Fibroblast of villous mesenchyme (primary cell): ENCODE data around the gene NUMA1. TPM values are rescaled to one million over a fixed set of nuclear protein-coding genes. Genes with fewer than 3 reads are reported as not detected.
A peak's percentile ranks its signal among the peaks of the same experiment; 100 is the strongest.

ENCODE experiments used
- DNase-seq: peaks from one replicate; pipeline ENCODE4 v3.0.0-alpha.2; 2010; ENCODE audit warnings: low read depth
- H3K4me3 ChIP-seq: 2 replicates; pipeline ENCODE4 v1.5.1; 2011; ENCODE audit warnings: low read depth, mild to moderate bottlenecking, low read length
- CTCF ChIP-seq: IDR thresholded peaks from 2 replicates; pipeline ENCODE4 v1.5.1; 2012; ENCODE audit warnings: low read depth, mild to moderate bottlenecking, low read length; ENCODE audit not compliant: insufficient read depth
- total RNA-seq: library from RNA; depleted of rRNA; stranded (reverse); fragments of >200 nt; gene quantifications from 2 replicates; pipeline ENCODE4 v1.2.3, GENCODE V29; 2012

The NUMA1 gene
- total RNA-seq, 1 donor: 169 TPM

DNA sequence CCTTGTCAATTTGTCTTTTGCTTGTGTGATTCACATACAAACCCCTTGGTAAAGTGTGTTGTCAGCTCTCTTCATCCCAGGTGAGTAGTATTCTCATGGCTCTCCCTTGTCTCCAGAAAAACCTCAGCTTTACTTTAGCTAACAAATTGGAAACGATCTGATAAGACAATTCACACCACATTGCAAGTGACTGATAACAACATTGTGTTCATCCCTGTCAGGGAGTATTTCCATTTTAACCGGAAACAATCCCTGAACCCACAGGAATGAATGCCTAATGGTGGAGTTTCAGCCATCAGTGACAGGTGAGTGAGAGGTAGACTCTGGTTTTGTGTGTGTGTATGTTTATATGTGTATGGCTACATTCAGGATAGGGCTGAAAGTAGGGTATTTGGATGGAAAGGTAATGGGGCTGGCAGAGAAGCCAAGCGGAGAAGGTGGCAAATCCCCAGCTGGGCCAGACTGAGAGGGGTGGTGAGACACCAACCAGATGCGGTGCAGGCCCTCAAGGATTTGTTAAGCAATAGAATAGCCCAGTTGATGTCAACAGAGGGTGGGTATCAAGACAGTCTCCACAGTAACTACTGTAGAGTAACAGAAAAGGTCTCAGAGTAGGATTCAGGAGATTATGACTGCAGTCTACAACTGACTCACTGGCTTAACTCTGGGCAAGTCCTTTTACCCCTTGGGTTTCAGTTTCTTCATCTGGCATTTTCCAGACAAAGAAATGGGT is 7.9 kb upstream of the NUMA1 start:
- H3K4me3 ChIP-seq: no peak overlapping the region
- TF ChIP-seq CTCF: no peak
- DNase-seq: peak; percentile 36

DNA sequence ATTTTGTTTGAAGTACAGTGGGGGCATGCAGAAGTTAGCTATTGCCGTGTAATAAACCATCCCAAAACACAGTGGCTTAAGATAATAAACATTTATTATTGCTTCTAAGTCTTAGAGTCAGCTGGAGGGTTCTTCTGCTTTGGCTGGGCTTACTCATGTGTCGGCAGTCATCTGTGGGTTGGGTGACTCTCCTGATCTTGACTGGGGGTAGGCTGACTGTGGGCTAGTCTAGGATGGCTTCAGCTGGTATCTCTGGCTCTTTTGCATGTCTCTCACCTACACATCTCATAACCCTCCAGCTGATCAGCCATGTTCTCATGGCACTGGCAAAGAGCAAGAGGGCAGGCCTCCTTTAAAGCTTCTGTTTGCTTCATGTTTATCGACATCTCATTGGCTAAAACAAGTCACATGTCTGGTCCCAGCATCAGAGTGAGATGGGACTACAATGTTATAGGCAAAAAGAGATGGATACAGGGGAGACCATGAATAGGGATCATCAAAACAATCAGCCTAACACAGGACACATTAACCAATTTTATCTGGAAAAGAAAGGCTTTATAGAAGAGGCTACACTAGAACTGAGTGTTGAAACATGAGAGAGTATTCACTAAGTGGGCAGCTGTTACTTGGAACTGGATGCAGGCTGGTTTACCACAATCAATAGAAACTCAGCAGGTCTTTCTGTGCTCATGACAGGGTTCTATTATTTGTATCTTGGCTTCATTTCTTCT is 5.4 kb upstream of the NUMA1 start:
- H3K4me3 ChIP-seq: no peak overlapping the region
- no peak for DNase-seq
- TF ChIP-seq CTCF: no peak

- H3K4me3 ChIP-seq: no peak overlapping the region
- no peak for TF ChIP-seq CTCF
- DNase-seq: no peak
Observed at GRCh38 chr11:72084965-72085364, 4.6 kb upstream of the NUMA1 start.

- DNase-seq: no peak
- H3K4me3 ChIP-seq: no peak overlapping the region
- TF ChIP-seq CTCF: no peak
Observed at GRCh38 chr11:72084076-72084475, 3.7 kb upstream of the NUMA1 start.

- DNase-seq: no peak
- no peak overlapping the region for H3K4me3 ChIP-seq
- no peak for TF ChIP-seq CTCF
Observed at GRCh38 chr11:72083414-72083813, 3.1 kb upstream of the NUMA1 start.

DNA sequence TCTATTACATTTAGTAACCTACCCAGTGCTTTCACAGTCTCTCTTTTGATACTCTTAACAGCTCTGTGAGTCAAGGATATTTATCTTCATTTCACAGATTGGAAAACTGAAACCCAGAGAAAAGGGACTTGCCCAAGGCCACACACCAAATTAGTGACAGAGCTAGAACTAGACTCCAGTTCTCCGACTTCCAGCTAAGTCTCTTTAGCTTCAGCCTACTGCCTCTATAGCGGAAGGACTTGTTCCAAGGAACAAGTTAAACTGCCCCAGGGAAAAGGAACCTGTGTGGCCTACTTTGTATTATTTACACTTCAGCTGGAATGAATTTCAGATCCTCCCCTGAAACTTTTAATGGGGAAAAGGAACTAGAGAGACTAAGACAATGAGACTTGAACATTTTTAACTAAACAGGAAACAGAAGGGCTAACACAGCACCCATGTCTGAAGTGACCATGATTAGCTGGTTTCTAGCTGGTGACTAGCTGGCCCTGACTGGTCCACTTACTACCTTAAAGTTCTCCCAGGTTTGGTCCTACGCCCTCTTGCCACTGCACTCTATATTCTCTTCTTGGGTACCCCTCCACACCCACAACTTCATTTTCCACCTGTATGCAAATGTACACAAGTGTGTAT is 1.6 kb upstream of the NUMA1 start:
- H3K4me3 ChIP-seq: no peak overlapping the region
- DNase-seq: no peak
- TF ChIP-seq CTCF: no peak
